ENCODE data around the gene MAGI2.

Gene MAGI2

DNA sequence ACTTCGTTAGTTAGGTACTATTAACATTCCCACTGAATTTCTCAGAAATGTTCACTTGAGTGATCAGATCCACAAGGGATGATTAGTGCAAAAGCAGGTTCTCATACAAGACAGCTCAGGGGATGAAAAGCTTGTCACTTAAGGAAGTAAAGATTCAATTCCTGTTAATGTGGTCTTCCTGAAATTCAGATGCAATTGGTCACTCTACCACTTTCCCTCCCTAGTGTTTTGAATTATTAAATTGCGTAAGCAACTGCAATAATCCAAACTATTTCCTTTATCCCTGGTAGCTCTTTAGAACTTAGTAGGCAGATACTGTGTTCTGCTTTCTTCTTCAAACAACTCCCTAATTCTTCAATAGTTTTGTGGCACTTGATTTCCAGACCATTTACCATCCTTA is 121.4 kb downstream of the MAGI2 start:
- ATAC-seq (ENCODE audit: low read depth), result no peak
- H3K9me3 ChIP-seq (ENCODE audit: severe bottlenecking), result no peaks in the 10 kb centered on the region
- H3K27me3 ChIP-seq (ENCODE audit: insufficient read depth, poor library complexity, severe bottlenecking), result no peaks in the 10 kb centered on the region
- no peaks in the 10 kb centered on the region for H3K36me3 ChIP-seq (ENCODE audit: low read depth)
- DNase-seq (ENCODE audit: low spot score), result no peak
- H3K4me3 ChIP-seq (ENCODE audit: severe bottlenecking), result no peak overlapping the region
- H3K4me1 ChIP-seq (ENCODE audit: insufficient read depth, poor library complexity, severe bottlenecking), result no peaks in the 10 kb centered on the region
- H3K27ac ChIP-seq (ENCODE audit: poor library complexity, severe bottlenecking), result no peak overlapping the region
- TF ChIP-seq, protein P1, sequence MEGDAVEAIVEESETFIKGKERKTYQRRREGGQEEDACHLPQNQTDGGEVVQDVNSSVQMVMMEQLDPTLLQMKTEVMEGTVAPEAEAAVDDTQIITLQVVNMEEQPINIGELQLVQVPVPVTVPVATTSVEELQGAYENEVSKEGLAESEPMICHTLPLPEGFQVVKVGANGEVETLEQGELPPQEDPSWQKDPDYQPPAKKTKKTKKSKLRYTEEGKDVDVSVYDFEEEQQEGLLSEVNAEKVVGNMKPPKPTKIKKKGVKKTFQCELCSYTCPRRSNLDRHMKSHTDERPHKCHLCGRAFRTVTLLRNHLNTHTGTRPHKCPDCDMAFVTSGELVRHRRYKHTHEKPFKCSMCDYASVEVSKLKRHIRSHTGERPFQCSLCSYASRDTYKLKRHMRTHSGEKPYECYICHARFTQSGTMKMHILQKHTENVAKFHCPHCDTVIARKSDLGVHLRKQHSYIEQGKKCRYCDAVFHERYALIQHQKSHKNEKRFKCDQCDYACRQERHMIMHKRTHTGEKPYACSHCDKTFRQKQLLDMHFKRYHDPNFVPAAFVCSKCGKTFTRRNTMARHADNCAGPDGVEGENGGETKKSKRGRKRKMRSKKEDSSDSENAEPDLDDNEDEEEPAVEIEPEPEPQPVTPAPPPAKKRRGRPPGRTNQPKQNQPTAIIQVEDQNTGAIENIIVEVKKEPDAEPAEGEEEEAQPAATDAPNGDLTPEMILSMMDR (IDR thresholded peaks at IDR 0.05; ENCODE audit: poor library complexity, severe bottlenecking), result no peak

DNA sequence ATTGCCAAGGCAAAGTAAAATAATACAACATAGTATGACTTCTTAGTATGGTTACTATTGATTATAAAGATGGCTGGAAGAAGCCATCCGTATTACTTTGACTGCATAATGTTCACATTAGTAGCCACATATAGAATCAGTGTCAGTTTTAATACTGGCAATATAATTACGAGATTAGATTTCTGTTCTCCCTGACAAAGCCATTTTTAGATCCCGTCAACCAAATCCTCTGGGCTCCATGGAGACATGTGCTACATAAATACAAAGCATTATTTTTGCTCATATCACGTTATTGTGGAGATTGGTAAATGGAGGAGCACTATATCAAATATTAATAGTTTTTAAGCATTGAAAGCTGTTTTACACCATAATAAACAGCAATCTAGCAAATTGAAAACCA is 124.0 kb downstream of the MAGI2 start:
- TF ChIP-seq, protein P1 (IDR thresholded peaks at IDR 0.05; ENCODE audit: poor library complexity, severe bottlenecking), result no peak
- no peaks in the 10 kb centered on the region for H3K4me1 ChIP-seq (ENCODE audit: insufficient read depth, poor library complexity, severe bottlenecking)
- DNase-seq (ENCODE audit: low spot score) (no peak), ATAC-seq (ENCODE audit: low read depth) (no peak)
- no peaks in the 10 kb centered on the region for H3K36me3 ChIP-seq (ENCODE audit: low read depth)
- no peaks in the 10 kb centered on the region for H3K27me3 ChIP-seq (ENCODE audit: insufficient read depth, poor library complexity, severe bottlenecking)
- H3K9me3 ChIP-seq (ENCODE audit: severe bottlenecking), result no peaks in the 10 kb centered on the region
- H3K27ac ChIP-seq (ENCODE audit: poor library complexity, severe bottlenecking), result no peak overlapping the region
- H3K4me3 ChIP-seq (ENCODE audit: severe bottlenecking), result no peak overlapping the region

DNA sequence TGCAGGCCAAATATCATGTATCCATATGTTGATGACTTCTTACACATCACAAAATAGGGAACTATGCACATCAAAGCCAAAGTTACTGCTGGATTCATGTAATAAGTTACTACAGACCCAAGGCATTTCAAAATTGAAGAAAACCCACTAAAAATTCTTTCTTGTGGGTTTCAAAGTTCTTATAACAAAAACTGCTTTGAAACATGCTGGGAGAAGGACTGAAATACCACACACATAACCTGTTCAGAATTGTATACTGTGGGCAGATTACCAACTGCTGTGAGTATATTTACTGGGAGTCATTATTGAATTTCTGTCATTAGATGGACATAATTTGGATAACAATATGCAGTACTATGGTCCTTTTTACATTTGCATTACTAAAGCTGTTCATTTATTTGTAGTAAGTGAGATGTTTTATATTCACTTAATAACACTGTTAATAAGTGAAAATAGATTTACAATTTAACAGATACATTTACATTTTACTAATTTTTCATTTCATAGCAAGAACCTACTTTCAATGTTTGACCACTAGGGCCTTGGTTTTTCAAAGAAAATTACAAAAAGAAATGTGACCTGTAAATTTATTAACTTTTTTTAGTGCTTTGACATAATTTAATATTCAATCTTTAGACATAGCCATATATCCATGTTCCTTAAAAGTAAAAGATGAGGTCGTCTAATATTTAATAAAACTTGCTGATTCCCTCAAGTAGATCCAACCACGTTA is 132.6 kb downstream of the MAGI2 start:
- Histone ChIP-seq H3K36me3 (ENCODE audit: low read depth) (no peaks in the 10 kb centered on the region), H3K27me3 (ENCODE audit: insufficient read depth, poor library complexity, severe bottlenecking) (no peaks in the 10 kb centered on the region), H3K4me3 (ENCODE audit: severe bottlenecking) (no peak overlapping the region), H3K27ac (ENCODE audit: poor library complexity, severe bottlenecking) (no peak overlapping the region), H3K9me3 (ENCODE audit: severe bottlenecking) (no peaks in the 10 kb centered on the region), H3K4me1 (ENCODE audit: insufficient read depth, poor library complexity, severe bottlenecking) (peaks cover 10% of the 10 kb centered on the region)
- no peak for ATAC-seq (ENCODE audit: low read depth)
- DNase-seq (ENCODE audit: low spot score), result no peak
- TF ChIP-seq, protein P1 (IDR thresholded peaks at IDR 0.05; ENCODE audit: poor library complexity, severe bottlenecking), result no peak

DNA sequence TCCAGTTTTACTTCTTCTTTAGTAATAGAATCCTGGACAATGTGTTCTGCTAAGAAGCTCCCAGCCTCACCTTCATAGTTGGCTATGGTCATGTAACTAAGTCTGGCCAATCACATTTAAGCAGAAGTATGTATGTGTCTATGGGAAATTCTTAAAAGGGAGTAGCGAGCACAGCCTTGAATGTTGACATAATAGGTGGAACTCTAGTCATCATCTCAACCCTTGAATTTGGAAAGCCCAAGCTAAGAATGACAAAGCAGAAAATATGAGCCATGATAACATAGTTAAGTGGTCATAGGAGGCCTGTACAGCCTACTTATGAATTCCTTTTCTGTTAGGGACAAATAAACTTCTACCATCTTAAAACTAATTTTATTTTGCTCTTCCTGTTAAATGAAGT is 134.1 kb downstream of the MAGI2 start:
- TF ChIP-seq, protein P1 (IDR thresholded peaks at IDR 0.05; ENCODE audit: poor library complexity, severe bottlenecking), result no peak
- H3K27ac ChIP-seq (ENCODE audit: poor library complexity, severe bottlenecking), result no peak overlapping the region
- ATAC-seq (ENCODE audit: low read depth) (no peak), DNase-seq (ENCODE audit: low spot score) (no peak)
- H3K4me1 ChIP-seq (ENCODE audit: insufficient read depth, poor library complexity, severe bottlenecking), result peaks cover 10% of the 10 kb centered on the region
- H3K9me3 ChIP-seq (ENCODE audit: severe bottlenecking), result no peaks in the 10 kb centered on the region
- no peak overlapping the region for H3K4me3 ChIP-seq (ENCODE audit: severe bottlenecking)
- no peaks in the 10 kb centered on the region for H3K27me3 ChIP-seq (ENCODE audit: insufficient read depth, poor library complexity, severe bottlenecking)
- H3K36me3 ChIP-seq (ENCODE audit: low read depth), result no peaks in the 10 kb centered on the region

DNA sequence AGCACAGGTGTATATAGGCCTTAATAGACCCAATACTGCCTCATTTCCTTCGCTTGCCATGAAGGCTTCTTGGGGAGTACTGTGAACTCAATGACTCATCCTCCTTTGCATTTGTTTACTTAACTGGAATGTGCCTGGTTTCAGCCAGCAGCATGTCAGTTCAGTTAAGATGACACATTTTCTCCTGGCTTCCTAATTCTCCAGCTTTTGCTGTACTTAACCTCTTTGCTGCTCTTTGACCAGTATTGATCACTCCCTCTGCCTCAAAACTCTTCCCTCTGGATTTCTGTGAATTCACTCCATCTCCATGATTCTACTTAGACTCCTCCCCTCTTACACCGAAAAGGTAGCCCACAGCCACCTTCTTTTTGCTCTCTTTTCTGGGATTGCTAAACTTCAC is 135.7 kb downstream of the MAGI2 start:
- no peak overlapping the region for H3K4me3 ChIP-seq (ENCODE audit: severe bottlenecking)
- TF ChIP-seq, protein P1 (IDR thresholded peaks at IDR 0.05; ENCODE audit: poor library complexity, severe bottlenecking), result no peak
- ATAC-seq (ENCODE audit: low read depth) (peak; percentile 100), DNase-seq (ENCODE audit: low spot score) (peak; percentile 40)
- no peaks in the 10 kb centered on the region for H3K9me3 ChIP-seq (ENCODE audit: severe bottlenecking)
- peaks cover 10% of the 10 kb centered on the region for H3K4me1 ChIP-seq (ENCODE audit: insufficient read depth, poor library complexity, severe bottlenecking)
- no peaks in the 10 kb centered on the region for H3K27me3 ChIP-seq (ENCODE audit: insufficient read depth, poor library complexity, severe bottlenecking)
- no peaks in the 10 kb centered on the region for H3K36me3 ChIP-seq (ENCODE audit: low read depth)
- H3K27ac ChIP-seq (ENCODE audit: poor library complexity, severe bottlenecking), result peak overlapping the region; percentile 12
